Measurements from ENCODE around the gene KAT6B.

KAT6B gene

DNA sequence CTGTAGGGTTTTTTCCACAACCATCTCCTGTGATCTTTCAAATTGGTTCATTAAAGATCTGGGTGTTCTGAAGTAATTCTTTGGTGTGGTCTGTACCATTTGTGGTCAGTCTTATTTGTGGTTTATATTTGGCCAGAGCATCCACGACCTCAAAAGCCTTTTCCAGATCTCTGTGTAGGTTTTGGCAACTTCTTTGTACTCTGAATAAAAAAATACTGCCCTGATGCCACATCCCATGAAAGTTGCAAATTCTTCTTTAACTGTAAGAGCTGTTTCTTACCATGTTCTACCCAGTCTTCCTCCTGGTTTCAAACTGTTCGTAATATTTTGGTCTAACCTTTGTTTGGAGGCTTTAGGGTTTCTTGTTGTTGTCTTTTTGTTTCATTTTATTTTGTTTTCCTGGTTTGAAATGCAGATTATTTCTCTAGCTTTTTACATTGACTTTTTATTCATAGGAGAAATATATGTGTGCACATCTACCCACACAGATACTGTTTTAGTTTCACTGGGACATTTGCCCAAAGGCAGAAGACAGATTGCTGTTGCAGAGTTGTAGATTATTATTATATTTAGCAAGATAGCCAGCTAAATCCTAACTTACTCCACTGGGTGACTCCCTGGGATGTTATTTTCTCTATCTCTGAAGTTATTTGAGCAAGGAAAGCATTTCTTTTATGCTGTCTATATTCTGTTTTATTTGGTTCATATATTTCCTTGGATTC, 161.8 kb downstream of the KAT6B start:
- Histone ChIP-seq H3K9me3 (ENCODE audit: control insufficient read depth, insufficient read depth, low read depth, low read length) (no peaks in the 10 kb centered on the region), H3K36me3 (ENCODE audit: control insufficient read depth in 2 of 2, insufficient read depth in 1 of 2, low read length in 2 of 2) (peaks cover 0 to 10% of the 10 kb centered on the region in 2 experiments; a peak in 1 of 3 replicates), H3K4me3 (ENCODE audit: low read depth, low read length) (no peak overlapping the region), H3K4me1 (ENCODE audit: control insufficient read depth, insufficient read depth, low read length) (no peaks in the 10 kb centered on the region; the same call in 1 of the 2 replicates), H3K27ac (ENCODE audit: extremely low read depth, low read depth, low read length) (no peak overlapping the region)
- CTCF ChIA-PET = interaction anchor here (0.5 kb wide), 1 partner anchor 138 kb away, joined by 6 read pairs; no protein-coding TSS in a partner anchor
- POLR2A ChIA-PET = interaction anchor here (0.6 kb wide), 1 partner anchor 149 kb away, joined by 3 read pairs; no protein-coding TSS in a partner anchor
- TF ChIP-seq ZNF776 (tag by site-specific recombination; IDR thresholded peaks at IDR 0.05; ENCODE audit: borderline replicate concordance) = no peak
- TF ChIP-seq ZNF843 (tag by site-specific recombination; IDR thresholded peaks at IDR 0.05) = no peak
- no peak for TF ChIP-seq TRIM28 (IDR thresholded peaks at IDR 0.05; ENCODE audit: borderline replicate concordance, low read length)
- TF ChIP-seq, protein P1, sequence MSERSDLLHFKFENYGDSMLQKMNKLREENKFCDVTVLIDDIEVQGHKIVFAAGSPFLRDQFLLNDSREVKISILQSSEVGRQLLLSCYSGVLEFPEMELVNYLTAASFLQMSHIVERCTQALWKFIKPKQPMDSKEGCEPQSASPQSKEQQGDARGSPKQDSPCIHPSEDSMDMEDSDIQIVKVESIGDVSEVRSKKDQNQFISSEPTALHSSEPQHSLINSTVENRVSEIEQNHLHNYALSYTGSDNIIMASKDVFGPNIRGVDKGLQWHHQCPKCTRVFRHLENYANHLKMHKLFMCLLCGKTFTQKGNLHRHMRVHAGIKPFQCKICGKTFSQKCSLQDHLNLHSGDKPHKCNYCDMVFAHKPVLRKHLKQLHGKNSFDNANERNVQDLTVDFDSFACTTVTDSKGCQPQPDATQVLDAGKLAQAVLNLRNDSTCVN (tag by site-specific recombination; optimal IDR thresholded peaks at IDR 0.05) = no peak
- no peak for TF ChIP-seq ZNF366 (tag by site-specific recombination; conservative IDR thresholded peaks at IDR 0.05)
- TF ChIP-seq, protein P2, sequence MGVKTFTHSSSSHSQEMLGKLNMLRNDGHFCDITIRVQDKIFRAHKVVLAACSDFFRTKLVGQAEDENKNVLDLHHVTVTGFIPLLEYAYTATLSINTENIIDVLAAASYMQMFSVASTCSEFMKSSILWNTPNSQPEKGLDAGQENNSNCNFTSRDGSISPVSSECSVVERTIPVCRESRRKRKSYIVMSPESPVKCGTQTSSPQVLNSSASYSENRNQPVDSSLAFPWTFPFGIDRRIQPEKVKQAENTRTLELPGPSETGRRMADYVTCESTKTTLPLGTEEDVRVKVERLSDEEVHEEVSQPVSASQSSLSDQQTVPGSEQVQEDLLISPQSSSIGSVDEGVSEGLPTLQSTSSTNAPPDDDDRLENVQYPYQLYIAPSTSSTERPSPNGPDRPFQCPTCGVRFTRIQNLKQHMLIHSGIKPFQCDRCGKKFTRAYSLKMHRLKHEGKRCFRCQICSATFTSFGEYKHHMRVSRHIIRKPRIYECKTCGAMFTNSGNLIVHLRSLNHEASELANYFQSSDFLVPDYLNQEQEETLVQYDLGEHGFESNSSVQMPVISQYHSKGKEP (tag by site-specific recombination; IDR thresholded peaks at IDR 0.05) = no peak
- no peak for TF ChIP-seq ZNF837 (tag by site-specific recombination; IDR thresholded peaks at IDR 0.05)
- TF ChIP-seq ZSCAN16 (tag by site-specific recombination; IDR thresholded peaks at IDR 0.05) = no peak

DNA sequence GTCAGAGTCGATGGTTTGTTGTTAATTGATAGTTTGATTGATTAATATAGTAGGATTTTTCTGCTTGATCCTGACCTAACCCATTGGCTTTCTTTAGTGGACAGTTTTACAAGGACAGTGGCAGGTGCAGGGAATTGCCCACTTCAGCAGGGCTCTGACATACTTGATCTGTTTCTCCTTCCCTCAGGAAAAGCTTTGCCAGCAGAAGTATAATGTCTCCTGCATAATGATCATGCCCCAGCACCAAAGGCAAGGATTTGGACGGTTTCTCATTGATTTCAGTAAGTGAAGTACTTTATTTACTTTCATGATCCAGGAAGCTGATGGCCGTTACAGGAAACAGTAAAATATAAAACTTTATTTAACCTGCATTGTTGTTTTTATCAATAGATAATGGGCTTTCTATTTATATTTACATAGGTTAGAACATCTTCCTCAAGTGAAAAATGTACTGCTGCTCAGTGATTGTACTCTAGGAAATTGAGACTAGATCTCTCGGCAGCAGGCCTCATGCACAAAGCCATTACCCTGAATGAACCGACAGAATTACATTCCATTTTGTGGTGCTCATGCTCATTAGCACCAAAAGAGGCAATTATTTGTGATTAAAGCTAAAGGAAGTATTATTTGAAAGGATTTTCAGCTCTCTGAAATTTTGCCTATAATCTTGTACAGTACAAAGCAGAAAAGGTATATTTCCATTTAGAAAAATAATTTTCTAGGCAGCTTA, 162.6 kb downstream of the KAT6B start:
- TF ChIP-seq ZNF561 (tag by site-specific recombination; IDR thresholded peaks at IDR 0.05; ENCODE audit: borderline replicate concordance) (peak; percentile 74; the same call in 1 of the 2 replicates), ZNF211 (tag by site-specific recombination; IDR thresholded peaks at IDR 0.05; ENCODE audit: low read depth) (no peak), HOXD13 (CRISPR knock-in tag; IDR thresholded peaks at IDR 0.05; ENCODE audit: borderline replicate concordance) (no peak)
- no peak overlapping the region for H3K27ac ChIP-seq (ENCODE audit: extremely low read depth, low read depth, low read length)
- H3K4me1 ChIP-seq (ENCODE audit: control insufficient read depth, insufficient read depth, low read length) = no peaks in the 10 kb centered on the region; the same call in 1 of the 2 replicates
- peaks cover 0 to 7% of the 10 kb centered on the region in 2 experiments; a peak in 1 of 3 replicates for H3K36me3 ChIP-seq (ENCODE audit: control insufficient read depth in 2 of 2, insufficient read depth in 1 of 2, low read length in 2 of 2)
- CTCF ChIA-PET = interaction anchor here (0.7 kb wide), 1 partner anchor 10 kb away, joined by 3 read pairs; no protein-coding TSS in a partner anchor
- POLR2A ChIA-PET = no interaction called here
- no peaks in the 10 kb centered on the region for H3K9me3 ChIP-seq (ENCODE audit: control insufficient read depth, insufficient read depth, low read depth, low read length)
- no peak overlapping the region for H3K4me3 ChIP-seq (ENCODE audit: low read depth, low read length)

DNA sequence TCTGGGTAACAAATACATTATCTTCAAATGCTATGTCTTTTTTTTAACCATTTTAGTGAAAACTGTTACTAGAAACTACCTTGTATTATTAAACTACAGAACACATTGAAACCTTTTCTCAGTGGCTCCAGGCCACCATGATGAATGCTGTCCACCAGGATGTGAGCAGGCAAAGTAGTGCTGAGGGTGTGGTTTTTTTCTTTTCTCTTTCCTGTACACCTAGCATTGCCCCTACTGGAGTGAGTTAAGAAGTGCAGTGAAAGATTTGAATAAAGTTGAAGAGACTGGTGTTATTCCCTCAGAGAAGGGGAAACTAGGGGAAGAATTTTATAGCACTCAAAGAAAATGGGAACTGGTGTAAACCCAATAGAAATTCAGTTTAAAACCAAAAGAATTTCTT, 165.0 kb downstream of the KAT6B start:
- CTCF ChIA-PET = interaction anchor here (0.8 to 1.0 kb wide), 2 partner anchors 11 to 78 kb away, joined by 3 to 5 read pairs; no protein-coding TSS in a partner anchor
- Histone ChIP-seq H3K9me3 (ENCODE audit: control insufficient read depth, insufficient read depth, low read depth, low read length) (no peaks in the 10 kb centered on the region), H3K4me3 (ENCODE audit: low read depth, low read length) (no peak overlapping the region), H3K4me1 (ENCODE audit: control insufficient read depth, insufficient read depth, low read length) (no peaks in the 10 kb centered on the region; the same call in 1 of the 2 replicates), H3K36me3 (ENCODE audit: control insufficient read depth in 2 of 2, insufficient read depth in 1 of 2, low read length in 2 of 2) (peaks cover 0 to 6% of the 10 kb centered on the region in 2 experiments; a peak in 1 of 3 replicates), H3K27ac (ENCODE audit: extremely low read depth, low read depth, low read length) (no peak overlapping the region)
- POLR2A ChIA-PET = no interaction called here
- TF ChIP-seq ZNF521 (tag by site-specific recombination; IDR thresholded peaks at IDR 0.05) = no peak
- TF ChIP-seq KLF9 (tag by site-specific recombination; IDR thresholded peaks at IDR 0.05; ENCODE audit: low read depth) = no peak
- TF ChIP-seq KLF16 (tag by site-specific recombination; IDR thresholded peaks at IDR 0.05) = no peak
- TF ChIP-seq ZNF621 (tag by site-specific recombination; IDR thresholded peaks at IDR 0.05) = no peak
- TF ChIP-seq GLIS1 (tag by site-specific recombination; IDR thresholded peaks at IDR 0.05) = no peak
- no peak for TF ChIP-seq ZNF610 (tag by site-specific recombination; IDR thresholded peaks at IDR 0.05; ENCODE audit: borderline replicate concordance)
- TF ChIP-seq ZNF37A (tag by site-specific recombination; IDR thresholded peaks at IDR 0.05) = no peak
- TF ChIP-seq ZBTB8A (tag by site-specific recombination; IDR thresholded peaks at IDR 0.05) = no peak
- TF ChIP-seq, protein P3, sequence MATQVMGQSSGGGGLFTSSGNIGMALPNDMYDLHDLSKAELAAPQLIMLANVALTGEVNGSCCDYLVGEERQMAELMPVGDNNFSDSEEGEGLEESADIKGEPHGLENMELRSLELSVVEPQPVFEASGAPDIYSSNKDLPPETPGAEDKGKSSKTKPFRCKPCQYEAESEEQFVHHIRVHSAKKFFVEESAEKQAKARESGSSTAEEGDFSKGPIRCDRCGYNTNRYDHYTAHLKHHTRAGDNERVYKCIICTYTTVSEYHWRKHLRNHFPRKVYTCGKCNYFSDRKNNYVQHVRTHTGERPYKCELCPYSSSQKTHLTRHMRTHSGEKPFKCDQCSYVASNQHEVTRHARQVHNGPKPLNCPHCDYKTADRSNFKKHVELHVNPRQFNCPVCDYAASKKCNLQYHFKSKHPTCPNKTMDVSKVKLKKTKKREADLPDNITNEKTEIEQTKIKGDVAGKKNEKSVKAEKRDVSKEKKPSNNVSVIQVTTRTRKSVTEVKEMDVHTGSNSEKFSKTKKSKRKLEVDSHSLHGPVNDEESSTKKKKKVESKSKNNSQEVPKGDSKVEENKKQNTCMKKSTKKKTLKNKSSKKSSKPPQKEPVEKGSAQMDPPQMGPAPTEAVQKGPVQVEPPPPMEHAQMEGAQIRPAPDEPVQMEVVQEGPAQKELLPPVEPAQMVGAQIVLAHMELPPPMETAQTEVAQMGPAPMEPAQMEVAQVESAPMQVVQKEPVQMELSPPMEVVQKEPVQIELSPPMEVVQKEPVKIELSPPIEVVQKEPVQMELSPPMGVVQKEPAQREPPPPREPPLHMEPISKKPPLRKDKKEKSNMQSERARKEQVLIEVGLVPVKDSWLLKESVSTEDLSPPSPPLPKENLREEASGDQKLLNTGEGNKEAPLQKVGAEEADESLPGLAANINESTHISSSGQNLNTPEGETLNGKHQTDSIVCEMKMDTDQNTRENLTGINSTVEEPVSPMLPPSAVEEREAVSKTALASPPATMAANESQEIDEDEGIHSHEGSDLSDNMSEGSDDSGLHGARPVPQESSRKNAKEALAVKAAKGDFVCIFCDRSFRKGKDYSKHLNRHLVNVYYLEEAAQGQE (tag by site-specific recombination; IDR thresholded peaks at IDR 0.05) = peak; percentile 17; the same call in 1 of the 2 replicates
- TF ChIP-seq ZBTB17 (tag by site-specific recombination; IDR thresholded peaks at IDR 0.05) = 0 out of 2 replicates have a peak, but pooled peaks have one; percentile 16
- TF ChIP-seq HOXA7 (CRISPR knock-in tag; IDR thresholded peaks at IDR 0.05; ENCODE audit: borderline replicate concordance) = no peak
- no peak for TF ChIP-seq ZSCAN23 (tag by site-specific recombination; IDR thresholded peaks at IDR 0.05)
- no peak for TF ChIP-seq TRIM28 (IDR thresholded peaks at IDR 0.05; ENCODE audit: borderline replicate concordance, low read length)

Data from HEK293 (cell line).